HL-60 (cell line): ENCODE results near the gene TUBB4B.

Experiments
- GABPA ChIP-seq: IDR thresholded peaks from 2 replicates; pipeline ENCODE4 v1.6.1; 2012; ENCODE audit warnings: low read depth
- POLR2AphosphoS5 ChIP-seq: IDR thresholded peaks from 2 replicates; pipeline ENCODE4 v1.6.1; 2012; ENCODE audit warnings: low read depth
- REST ChIP-seq: IDR thresholded peaks from 2 replicates; pipeline ENCODE4 v1.6.1; 2012; ENCODE audit warnings: low read depth; ENCODE audit not compliant: insufficient replicate concordance
- SPI1 ChIP-seq: IDR thresholded peaks from 2 replicates; pipeline ENCODE4 v1.6.1; 2012; ENCODE audit warnings: low read depth, mild to moderate bottlenecking, borderline replicate concordance
- TF ChIP-seq, protein P1 (sequence below): IDR thresholded peaks from one replicate; pipeline ENCODE4 v1.5.1; 2011; ENCODE audit warnings: low read length, control low read depth, inconsistent platforms; ENCODE audit not compliant: insufficient read depth

DNA sequence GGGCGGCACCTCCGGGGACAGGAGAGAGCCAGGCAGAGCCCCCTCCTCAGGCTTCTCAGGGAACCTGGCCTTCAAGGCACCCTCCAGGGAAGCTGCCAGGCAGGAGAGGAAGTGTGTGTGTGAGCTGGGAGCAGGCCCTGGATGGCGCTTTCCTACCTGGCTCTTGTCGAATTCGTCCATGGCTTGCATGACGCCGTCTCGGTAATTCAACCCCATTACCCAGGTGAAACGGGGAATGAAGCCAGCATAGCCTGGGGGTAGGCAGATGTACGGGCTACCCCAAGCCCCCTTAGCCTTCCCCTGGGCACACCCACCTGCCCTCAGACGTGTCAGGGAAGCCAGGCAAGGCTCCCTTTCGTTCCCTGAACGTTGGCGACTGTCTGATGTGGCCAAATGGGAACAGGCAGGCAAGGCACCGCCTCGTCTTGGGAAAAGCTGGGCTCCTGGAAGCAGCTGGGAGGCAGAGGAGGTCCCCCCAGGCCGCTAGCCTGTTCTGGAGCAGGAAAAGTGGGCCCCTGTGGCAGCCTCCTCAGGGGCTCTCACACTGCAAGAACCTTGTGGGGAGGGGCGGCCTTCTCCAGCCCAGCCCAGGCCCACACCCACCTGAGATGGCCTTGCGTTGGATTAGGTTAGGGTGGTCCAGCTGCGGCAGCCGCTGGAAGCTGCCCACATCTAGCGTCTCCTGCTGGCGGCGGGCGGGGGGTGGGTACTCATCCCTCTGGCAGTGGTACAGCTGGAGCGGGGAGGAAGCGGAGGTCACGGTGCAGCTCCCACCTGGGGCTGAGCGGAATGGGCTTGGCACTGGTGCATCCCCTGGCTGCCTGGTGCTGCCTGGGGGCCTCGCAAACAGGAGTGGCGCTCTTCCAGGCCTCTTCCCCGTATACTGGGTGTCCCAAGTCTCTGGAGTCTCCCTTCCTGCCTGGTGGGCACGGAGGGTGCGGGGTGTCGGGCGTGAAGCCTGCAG is 3.7 kb downstream of the TUBB4B start:
- TF ChIP-seq, protein P1, sequence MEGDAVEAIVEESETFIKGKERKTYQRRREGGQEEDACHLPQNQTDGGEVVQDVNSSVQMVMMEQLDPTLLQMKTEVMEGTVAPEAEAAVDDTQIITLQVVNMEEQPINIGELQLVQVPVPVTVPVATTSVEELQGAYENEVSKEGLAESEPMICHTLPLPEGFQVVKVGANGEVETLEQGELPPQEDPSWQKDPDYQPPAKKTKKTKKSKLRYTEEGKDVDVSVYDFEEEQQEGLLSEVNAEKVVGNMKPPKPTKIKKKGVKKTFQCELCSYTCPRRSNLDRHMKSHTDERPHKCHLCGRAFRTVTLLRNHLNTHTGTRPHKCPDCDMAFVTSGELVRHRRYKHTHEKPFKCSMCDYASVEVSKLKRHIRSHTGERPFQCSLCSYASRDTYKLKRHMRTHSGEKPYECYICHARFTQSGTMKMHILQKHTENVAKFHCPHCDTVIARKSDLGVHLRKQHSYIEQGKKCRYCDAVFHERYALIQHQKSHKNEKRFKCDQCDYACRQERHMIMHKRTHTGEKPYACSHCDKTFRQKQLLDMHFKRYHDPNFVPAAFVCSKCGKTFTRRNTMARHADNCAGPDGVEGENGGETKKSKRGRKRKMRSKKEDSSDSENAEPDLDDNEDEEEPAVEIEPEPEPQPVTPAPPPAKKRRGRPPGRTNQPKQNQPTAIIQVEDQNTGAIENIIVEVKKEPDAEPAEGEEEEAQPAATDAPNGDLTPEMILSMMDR: no peak
- no peak for TF ChIP-seq POLR2AphosphoS5
- TF ChIP-seq REST: no peak
- TF ChIP-seq SPI1: no peak
- no peak for TF ChIP-seq GABPA
